IMR-90 (cell line): Measurements from ENCODE around the gene GPER1.

Experiments
- BHLHE40 ChIP-seq: fragments of 150-350 bp; IDR thresholded peaks from 2 replicates; pipeline ENCODE4 v1.6.1; 2016; ENCODE audit warnings: mild to moderate bottlenecking, low read depth, low read length
- CEBPB ChIP-seq: IDR thresholded peaks from 2 replicates; pipeline ENCODE4 v1.6.1; 2012; ENCODE audit warnings: low read depth, low read length, improper control_type of control experiment
- MAFK ChIP-seq: IDR thresholded peaks from 2 replicates; pipeline ENCODE4 v1.6.1; 2012; ENCODE audit warnings: low read depth, low read length, improper control_type of control experiment
- NFE2L2 ChIP-seq: fragments of 150-350 bp; IDR thresholded peaks from 2 replicates; pipeline ENCODE4 v1.6.1; 2016; ENCODE audit warnings: low read depth, mild to moderate bottlenecking, low read length
- POLR2A ChIP-seq: IDR thresholded peaks from 2 replicates; pipeline ENCODE4 v1.6.1; 2012; ENCODE audit warnings: mild to moderate bottlenecking, low read depth, low read length
- RAD21 ChIP-seq: IDR thresholded peaks from 2 replicates; pipeline ENCODE4 v1.6.1; 2012; ENCODE audit warnings: low read length, improper control_type of control experiment
- RCOR1 ChIP-seq: IDR thresholded peaks from 2 replicates; pipeline ENCODE4 v1.6.1; 2012; ENCODE audit warnings: mild to moderate bottlenecking, low read length, improper control_type of control experiment; ENCODE audit not compliant: insufficient replicate concordance
- RFX5 ChIP-seq: IDR thresholded peaks from 2 replicates; pipeline ENCODE4 v1.8.0; 2012; ENCODE audit warnings: low read depth, mild to moderate bottlenecking, low read length, moderate library complexity
- SMC3 ChIP-seq: fragments of 150-350 bp; IDR thresholded peaks from 2 replicates; pipeline ENCODE4 v1.6.1; 2016; ENCODE audit warnings: low read depth, mild to moderate bottlenecking, antibody characterized with exemption, low read length, moderate library complexity
- TF ChIP-seq, protein P1 (sequence below): conservative IDR thresholded peaks from 2 replicates; pipeline ENCODE4 v1.5.1; 2012; ENCODE audit warnings: mild to moderate bottlenecking, low read depth, low read length, improper control_type of control experiment
- TF ChIP-seq, protein P2 (sequence below): fragments of 150-350 bp; IDR thresholded peaks from 2 replicates; pipeline ENCODE4 v1.6.1; 2016; ENCODE audit warnings: low read depth, mild to moderate bottlenecking, low read length, moderate library complexity, borderline replicate concordance

DNA sequence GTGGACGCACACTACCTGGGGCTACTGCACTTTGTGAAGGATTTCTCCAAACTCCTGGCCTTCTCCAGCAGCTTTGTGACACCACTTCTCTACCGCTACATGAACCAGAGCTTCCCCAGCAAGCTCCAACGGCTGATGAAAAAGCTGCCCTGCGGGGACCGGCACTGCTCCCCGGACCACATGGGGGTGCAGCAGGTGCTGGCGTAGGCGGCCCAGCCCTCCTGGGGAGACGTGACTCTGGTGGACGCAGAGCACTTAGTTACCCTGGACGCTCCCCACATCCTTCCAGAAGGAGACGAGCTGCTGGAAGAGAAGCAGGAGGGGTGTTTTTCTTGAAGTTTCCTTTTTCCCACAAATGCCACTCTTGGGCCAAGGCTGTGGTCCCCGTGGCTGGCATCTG lies 29.6 kb upstream of the GPER1 start:
- TF ChIP-seq, protein P1, sequence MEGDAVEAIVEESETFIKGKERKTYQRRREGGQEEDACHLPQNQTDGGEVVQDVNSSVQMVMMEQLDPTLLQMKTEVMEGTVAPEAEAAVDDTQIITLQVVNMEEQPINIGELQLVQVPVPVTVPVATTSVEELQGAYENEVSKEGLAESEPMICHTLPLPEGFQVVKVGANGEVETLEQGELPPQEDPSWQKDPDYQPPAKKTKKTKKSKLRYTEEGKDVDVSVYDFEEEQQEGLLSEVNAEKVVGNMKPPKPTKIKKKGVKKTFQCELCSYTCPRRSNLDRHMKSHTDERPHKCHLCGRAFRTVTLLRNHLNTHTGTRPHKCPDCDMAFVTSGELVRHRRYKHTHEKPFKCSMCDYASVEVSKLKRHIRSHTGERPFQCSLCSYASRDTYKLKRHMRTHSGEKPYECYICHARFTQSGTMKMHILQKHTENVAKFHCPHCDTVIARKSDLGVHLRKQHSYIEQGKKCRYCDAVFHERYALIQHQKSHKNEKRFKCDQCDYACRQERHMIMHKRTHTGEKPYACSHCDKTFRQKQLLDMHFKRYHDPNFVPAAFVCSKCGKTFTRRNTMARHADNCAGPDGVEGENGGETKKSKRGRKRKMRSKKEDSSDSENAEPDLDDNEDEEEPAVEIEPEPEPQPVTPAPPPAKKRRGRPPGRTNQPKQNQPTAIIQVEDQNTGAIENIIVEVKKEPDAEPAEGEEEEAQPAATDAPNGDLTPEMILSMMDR = no peak
- TF ChIP-seq SMC3 (no peak), POLR2A (no peak), BHLHE40 (no peak), CEBPB (no peak), RCOR1 (no peak), RAD21 (no peak), RFX5 (no peak), NFE2L2 (no peak), MAFK (no peak)
- TF ChIP-seq, protein P2, sequence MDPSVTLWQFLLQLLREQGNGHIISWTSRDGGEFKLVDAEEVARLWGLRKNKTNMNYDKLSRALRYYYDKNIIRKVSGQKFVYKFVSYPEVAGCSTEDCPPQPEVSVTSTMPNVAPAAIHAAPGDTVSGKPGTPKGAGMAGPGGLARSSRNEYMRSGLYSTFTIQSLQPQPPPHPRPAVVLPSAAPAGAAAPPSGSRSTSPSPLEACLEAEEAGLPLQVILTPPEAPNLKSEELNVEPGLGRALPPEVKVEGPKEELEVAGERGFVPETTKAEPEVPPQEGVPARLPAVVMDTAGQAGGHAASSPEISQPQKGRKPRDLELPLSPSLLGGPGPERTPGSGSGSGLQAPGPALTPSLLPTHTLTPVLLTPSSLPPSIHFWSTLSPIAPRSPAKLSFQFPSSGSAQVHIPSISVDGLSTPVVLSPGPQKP = no peak
